Measurements from ENCODE around the gene OSBPL8. TPM values are rescaled to one million over a fixed set of nuclear protein-coding genes. Genes with fewer than 3 reads are reported as not detected.
"Not testable (repeated sequence)": the region's sequence is repeated elsewhere in the genome, so short reads cannot be mapped to it uniquely, and the experiment has no call there.

The OSBPL8 gene
- total RNA-seq, 2 donors from 2014 or later, result 72.7 to 87.3 TPM

- no peak for DNase-seq (ENCODE audit: low spot score)
- intact Hi-C loops (cut with DNase I), result no loop called here
Measured at GRCh38 chr12:76533331-76533730, 26.2 kb downstream of the OSBPL8 start.

- intact Hi-C loops (cut with DNase I), result no loop called here
- no peak for DNase-seq (ENCODE audit: low spot score)
Measured at GRCh38 chr12:76532520-76532919, 27.1 kb downstream of the OSBPL8 start.

- DNase-seq (ENCODE audit: low spot score), result no peak
- intact Hi-C loops (cut with DNase I), result no loop called here
Measured at GRCh38 chr12:76531056-76531455, 28.5 kb downstream of the OSBPL8 start.

- intact Hi-C loops (cut with DNase I), result no loop called here
- no peak for DNase-seq (ENCODE audit: low spot score)
Measured at GRCh38 chr12:76530516-76530915, 29.1 kb downstream of the OSBPL8 start.

GRCh38 chr12:76529226-76529918 lies 30.2 kb downstream of the OSBPL8 start:
- DNase-seq (ENCODE audit: low spot score), result no peak
- intact Hi-C loops (cut with DNase I), result no loop called here

GRCh38 chr12:76523408-76523807 lies 36.2 kb downstream of the OSBPL8 start:
- intact Hi-C loops (cut with DNase I), result no loop called here
- no peak for DNase-seq (ENCODE audit: low spot score)

- intact Hi-C loops (cut with DNase I), result no loop called here
- DNase-seq (ENCODE audit: low spot score), result no peak
Measured at GRCh38 chr12:76520348-76520747, 39.2 kb downstream of the OSBPL8 start.

- no peak for DNase-seq (ENCODE audit: low spot score)
- intact Hi-C loops (cut with DNase I), result no loop called here
Measured at GRCh38 chr12:76519538-76519937, 40.0 kb downstream of the OSBPL8 start.

GRCh38 chr12:76518699-76519098 lies 40.9 kb downstream of the OSBPL8 start:
- intact Hi-C loops (cut with DNase I), result no loop called here
- no peak for DNase-seq (ENCODE audit: low spot score)

- intact Hi-C loops (cut with DNase I), result no loop called here
Measured at GRCh38 chr12:76515271-76515670, 44.3 kb downstream of the OSBPL8 start.

GRCh38 chr12:76511116-76511716 lies 48.4 kb downstream of the OSBPL8 start:
- intact Hi-C loops (cut with DNase I); DNase-seq (ENCODE audit: low spot score): not testable (repeated sequence)

More at GRCh38 chr12:76515271-76515670, 44.3 kb downstream of the OSBPL8 start:
- no peak for DNase-seq (ENCODE audit: low spot score)

- DNase-seq (ENCODE audit: low spot score), result no peak
- intact Hi-C loops (cut with DNase I), result no loop called here
Measured at GRCh38 chr12:76508128-76508980, 51.2 kb downstream of the OSBPL8 start.

- intact Hi-C loops (cut with DNase I), result no loop called here
Measured at GRCh38 chr12:76506149-76506548, 53.4 kb downstream of the OSBPL8 start.

GRCh38 chr12:76505050-76505449 lies 54.5 kb downstream of the OSBPL8 start:
- no peak for DNase-seq (ENCODE audit: low spot score)
- intact Hi-C loops (cut with DNase I), result no loop called here

More at GRCh38 chr12:76506149-76506548, 53.4 kb downstream of the OSBPL8 start:
- no peak for DNase-seq (ENCODE audit: low spot score)

- DNase-seq (ENCODE audit: low spot score), result no peak
- intact Hi-C loops (cut with DNase I), result no loop called here
Measured at GRCh38 chr12:76504606-76505005, 55.0 kb downstream of the OSBPL8 start.

GRCh38 chr12:76503957-76504356 lies 55.6 kb downstream of the OSBPL8 start:
- intact Hi-C loops (cut with DNase I), result no loop called here

GRCh38 chr12:76501390-76501789 lies 58.2 kb downstream of the OSBPL8 start:
- intact Hi-C loops (cut with DNase I), result no loop called here

More at GRCh38 chr12:76503957-76504356, 55.6 kb downstream of the OSBPL8 start:
- no peak for DNase-seq (ENCODE audit: low spot score)

GRCh38 chr12:76499136-76499535 lies 60.4 kb downstream of the OSBPL8 start:
- intact Hi-C loops (cut with DNase I); DNase-seq (ENCODE audit: low spot score): not testable (repeated sequence)

More at GRCh38 chr12:76501390-76501789, 58.2 kb downstream of the OSBPL8 start:
- no peak for DNase-seq (ENCODE audit: low spot score)

- no peak for DNase-seq (ENCODE audit: low spot score)
- intact Hi-C loops (cut with DNase I), result no loop called here
Measured at GRCh38 chr12:76495556-76495955, 64.0 kb downstream of the OSBPL8 start.

GRCh38 chr12:76491292-76491691 lies 68.3 kb downstream of the OSBPL8 start:
- intact Hi-C loops (cut with DNase I), result no loop called here
- no peak for DNase-seq (ENCODE audit: low spot score)

All from posterior vena cava (tissue), 2 donors.